SK-N-SH (cell line): Measurements from ENCODE around the gene ASIC3. TPM values are rescaled to one million over a fixed set of nuclear protein-coding genes. Genes with fewer than 3 reads are reported as not detected.

ENCODE experiments used
- CTCF ChIA-PET: fragments of 300-600, 350-600 bp; formaldehyde crosslinking; extraction: SDS; loops from one replicate; lab custom pipeline; 2021; lab: Yijun Ruan, JAX
- POLR2A ChIA-PET: fragments of 350-600 bp; sonication (Branson Sonifier 250); formaldehyde crosslinking; extraction: SDS; loops from one replicate; lab custom pipeline; 2020; ENCODE audit warnings: antibody characterized with exemption, inconsistent platforms; lab: Yijun Ruan, JAX
- DNase-seq: peaks from one replicate; pipeline ENCODE4 v3.0.0; 2012
- H2AFZ ChIP-seq: fragments of 200-600 bp; sonication (generic); 2 replicates; pipeline ENCODE4 v1.8.1; 2016; ENCODE audit warnings: antibody characterized with exemption, mild to moderate bottlenecking, low read depth
- H3F3A ChIP-seq: fragments of 200-600 bp; sonication (generic); replicated peaks from 2 replicates; pipeline ENCODE3; 2016; ENCODE audit warnings: antibody characterized with exemption, mild to moderate bottlenecking; ENCODE audit not compliant: insufficient read depth
- H3K27ac ChIP-seq, 2 experiments: fragments of 200-500 bp in 1 of 2; fragments of 200-600 bp in 1 of 2; sonication (Bioruptor generic) in 1 of 2; sonication (generic), shearing (Covaris generic) in 1 of 2; 2 replicates each; pipeline versions ENCODE4 v1.5.1 to v1.6.1; 2014 to 2016; ENCODE audit warnings: low read depth in 2 of 2, inconsistent platforms in 1 of 2, low read length in 1 of 2, mild to moderate bottlenecking in 1 of 2, mixed read lengths in 1 of 2
- H3K27me3 ChIP-seq: fragments of 200-600 bp; sonication (generic), shearing (Covaris generic); 2 replicates; pipeline ENCODE4 v1.6.1; 2016; ENCODE audit warnings: mixed run types; ENCODE audit not compliant: insufficient read depth
- H3K36me3 ChIP-seq, 2 experiments: fragments of 200-500 bp in 1 of 2; fragments of 200-600 bp in 1 of 2; sonication (Bioruptor generic) in 1 of 2; sonication (generic) in 1 of 2; replicated peaks in 1 of 2; 2 replicates each; pipeline versions ENCODE3 to v1.5.1; 2014 to 2016; ENCODE audit warnings: low read length in 1 of 2, mild to moderate bottlenecking in 1 of 2; ENCODE audit not compliant: insufficient read depth in 2 of 2, control insufficient read depth in 1 of 2
- H3K4me1 ChIP-seq, 2 experiments: fragments of 200-500 bp in 1 of 2; fragments of 200-600 bp in 1 of 2; sonication (Bioruptor generic) in 1 of 2; sonication (generic), shearing (Covaris generic) in 1 of 2; 2 replicates each; pipeline versions ENCODE4 v1.5.1 to v1.6.1; 2014 to 2016; ENCODE audit warnings: low read depth in 1 of 2, low read length in 1 of 2, mixed run types in 1 of 2; ENCODE audit not compliant: insufficient read depth in 2 of 2, control insufficient read depth in 1 of 2
- H3K4me2 ChIP-seq: fragments of 200-600 bp; sonication (generic), shearing (Covaris generic); 2 replicates; pipeline ENCODE4 v1.6.1; 2017; ENCODE audit warnings: mixed run types
- H3K4me3 ChIP-seq, 2 experiments: fragments of 200-500 bp in 1 of 2; fragments of 200-600 bp in 1 of 2; sonication (Bioruptor generic) in 1 of 2; sonication (generic), shearing (Covaris generic) in 1 of 2; 2 replicates each; pipeline versions ENCODE4 v1.5.1 to v1.8.1; 2014 to 2016; ENCODE audit warnings: low read depth in 2 of 2, inconsistent platforms in 1 of 2, low read length in 1 of 2, mild to moderate bottlenecking in 1 of 2, mixed read lengths in 1 of 2, moderate library complexity in 1 of 2
- H3K79me2 ChIP-seq: fragments of 200-600 bp; sonication (generic); 2 replicates; pipeline ENCODE4 v1.8.1; 2017; ENCODE audit warnings: mild to moderate bottlenecking; ENCODE audit not compliant: insufficient read depth
- H3K9ac ChIP-seq: fragments of 200-600 bp; sonication (generic); 2 replicates; pipeline ENCODE4 v1.6.1; 2017; ENCODE audit warnings: mixed run types
- H3K9me2 ChIP-seq: fragments of 200-600 bp; sonication (generic); 2 replicates; pipeline ENCODE4 v1.6.1; 2017; ENCODE audit warnings: mixed run types
- H3K9me3 ChIP-seq: fragments of 200-600 bp; sonication (generic); 2 replicates; pipeline ENCODE4 v1.6.1; 2017; ENCODE audit warnings: mixed run types, mild to moderate bottlenecking, moderate library complexity
- H4K20me1 ChIP-seq: fragments of 200-600 bp; sonication (generic); 2 replicates; pipeline ENCODE4 v1.6.1; 2017; ENCODE audit warnings: mild to moderate bottlenecking, mixed run types; ENCODE audit not compliant: insufficient read depth
- FOSL2 ChIP-seq: IDR thresholded peaks from 2 replicates; pipeline ENCODE4 v1.4.0; 2012; ENCODE audit warnings: low read depth, mild to moderate bottlenecking, moderate library complexity, borderline replicate concordance
- GABPA ChIP-seq: IDR thresholded peaks from 2 replicates; pipeline ENCODE4 v1.4.0; 2012; ENCODE audit warnings: low read depth, mild to moderate bottlenecking
- GATA2 ChIP-seq: sonication (generic); formaldehyde crosslinking; IDR thresholded peaks from 2 replicates; pipeline ENCODE4 v1.5.0; 2020; ENCODE audit warnings: mild to moderate bottlenecking, missing genetic modification reagents
- MEF2A ChIP-seq: IDR thresholded peaks from 2 replicates; pipeline ENCODE4 v1.4.0; 2012; ENCODE audit warnings: low read depth, borderline replicate concordance
- NRF1 ChIP-seq: IDR thresholded peaks from 2 replicates; pipeline ENCODE4 v1.6.1; 2012; ENCODE audit warnings: low read depth, mild to moderate bottlenecking, low read length
- POLR2AphosphoS5 ChIP-seq: IDR thresholded peaks from 2 replicates; pipeline ENCODE4 v1.6.1; 2012; ENCODE audit warnings: low read depth, low read length
- RAD21 ChIP-seq: IDR thresholded peaks from 2 replicates; pipeline ENCODE4 v1.6.1; 2012; ENCODE audit warnings: mild to moderate bottlenecking, low read length
- RFX5 ChIP-seq: IDR thresholded peaks from 2 replicates; pipeline ENCODE4 v1.6.1; 2012; ENCODE audit warnings: mild to moderate bottlenecking, improper control_type of control experiment, low read length
- RXRA ChIP-seq: IDR thresholded peaks from 2 replicates; pipeline ENCODE4 v1.4.0; 2012; ENCODE audit warnings: low read depth, mild to moderate bottlenecking, borderline replicate concordance
- SMC3 ChIP-seq: IDR thresholded peaks from 2 replicates; pipeline ENCODE4 v1.6.1; 2012; ENCODE audit warnings: low read depth, low read length, improper control_type of control experiment
- TAF1 ChIP-seq: IDR thresholded peaks from 2 replicates; pipeline ENCODE4 v1.6.1; 2012; ENCODE audit warnings: low read depth, mild to moderate bottlenecking, low read length, moderate library complexity, borderline replicate concordance
- TCF12 ChIP-seq: IDR thresholded peaks from 2 replicates; pipeline ENCODE4 v1.4.0; 2012
- TEAD4 ChIP-seq: IDR thresholded peaks from 2 replicates; pipeline ENCODE4 v1.4.0; 2012; ENCODE audit warnings: mild to moderate bottlenecking, borderline replicate concordance; ENCODE audit not compliant: insufficient read depth
- WGBS: methylation state at CpG from one replicate; pipeline ENCODE4 v1.1.6; 2017; ENCODE audit warnings: low lambda C conversion rate; 5-methylcytosine and 5-hydroxymethylcytosine counted together
- polyA plus RNA-seq, 3 experiments: library from polyadenylated mRNA; depleted of rRNA; stranded (reverse); fragments of >200 nt; gene quantifications; 2 replicates each; pipeline ENCODE4 v1.2.3, GENCODE V29; 2012
- TF ChIP-seq, protein P1 (sequence below): IDR thresholded peaks from 2 replicates; pipeline ENCODE4 v1.4.0; 2012; ENCODE audit warnings: low read depth, borderline replicate concordance
- TF ChIP-seq, protein P2 (sequence below): fragments of 150-350 bp; IDR thresholded peaks from 2 replicates; pipeline ENCODE4 v1.6.1; 2016; ENCODE audit warnings: mild to moderate bottlenecking, low read depth, low read length
- TF ChIP-seq, protein P3 (sequence below): fragments of 150-350 bp; IDR thresholded peaks from 2 replicates; pipeline ENCODE4 v1.6.1; 2017; ENCODE audit warnings: antibody characterized with exemption, low read length, low read depth, borderline replicate concordance

ASIC3 gene
- polyA plus RNA-seq, 1 of the 3 experiments (the other 2 are of a cell fraction), result 4.5 TPM

GRCh38 chr7:151087245-151088018, 39.1 kb downstream of the ASIC3 start (continued):
- TF ChIP-seq, protein P1, sequence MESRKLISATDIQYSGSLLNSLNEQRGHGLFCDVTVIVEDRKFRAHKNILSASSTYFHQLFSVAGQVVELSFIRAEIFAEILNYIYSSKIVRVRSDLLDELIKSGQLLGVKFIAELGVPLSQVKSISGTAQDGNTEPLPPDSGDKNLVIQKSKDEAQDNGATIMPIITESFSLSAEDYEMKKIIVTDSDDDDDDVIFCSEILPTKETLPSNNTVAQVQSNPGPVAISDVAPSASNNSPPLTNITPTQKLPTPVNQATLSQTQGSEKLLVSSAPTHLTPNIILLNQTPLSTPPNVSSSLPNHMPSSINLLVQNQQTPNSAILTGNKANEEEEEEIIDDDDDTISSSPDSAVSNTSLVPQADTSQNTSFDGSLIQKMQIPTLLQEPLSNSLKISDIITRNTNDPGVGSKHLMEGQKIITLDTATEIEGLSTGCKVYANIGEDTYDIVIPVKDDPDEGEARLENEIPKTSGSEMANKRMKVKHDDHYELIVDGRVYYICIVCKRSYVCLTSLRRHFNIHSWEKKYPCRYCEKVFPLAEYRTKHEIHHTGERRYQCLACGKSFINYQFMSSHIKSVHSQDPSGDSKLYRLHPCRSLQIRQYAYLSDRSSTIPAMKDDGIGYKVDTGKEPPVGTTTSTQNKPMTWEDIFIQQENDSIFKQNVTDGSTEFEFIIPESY, result no peak
- no peak for TF ChIP-seq RFX5
- no peak for TF ChIP-seq FOSL2
- no peak for TF ChIP-seq GABPA
- no peak for TF ChIP-seq RXRA
- TF ChIP-seq, protein P2, sequence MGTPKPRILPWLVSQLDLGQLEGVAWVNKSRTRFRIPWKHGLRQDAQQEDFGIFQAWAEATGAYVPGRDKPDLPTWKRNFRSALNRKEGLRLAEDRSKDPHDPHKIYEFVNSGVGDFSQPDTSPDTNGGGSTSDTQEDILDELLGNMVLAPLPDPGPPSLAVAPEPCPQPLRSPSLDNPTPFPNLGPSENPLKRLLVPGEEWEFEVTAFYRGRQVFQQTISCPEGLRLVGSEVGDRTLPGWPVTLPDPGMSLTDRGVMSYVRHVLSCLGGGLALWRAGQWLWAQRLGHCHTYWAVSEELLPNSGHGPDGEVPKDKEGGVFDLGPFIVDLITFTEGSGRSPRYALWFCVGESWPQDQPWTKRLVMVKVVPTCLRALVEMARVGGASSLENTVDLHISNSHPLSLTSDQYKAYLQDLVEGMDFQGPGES, result no peak
- TF ChIP-seq POLR2AphosphoS5, result no peak
- TF ChIP-seq NRF1, result no peak
- TF ChIP-seq, protein P3, sequence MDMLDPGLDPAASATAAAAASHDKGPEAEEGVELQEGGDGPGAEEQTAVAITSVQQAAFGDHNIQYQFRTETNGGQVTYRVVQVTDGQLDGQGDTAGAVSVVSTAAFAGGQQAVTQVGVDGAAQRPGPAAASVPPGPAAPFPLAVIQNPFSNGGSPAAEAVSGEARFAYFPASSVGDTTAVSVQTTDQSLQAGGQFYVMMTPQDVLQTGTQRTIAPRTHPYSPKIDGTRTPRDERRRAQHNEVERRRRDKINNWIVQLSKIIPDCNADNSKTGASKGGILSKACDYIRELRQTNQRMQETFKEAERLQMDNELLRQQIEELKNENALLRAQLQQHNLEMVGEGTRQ, result no peak

DNA sequence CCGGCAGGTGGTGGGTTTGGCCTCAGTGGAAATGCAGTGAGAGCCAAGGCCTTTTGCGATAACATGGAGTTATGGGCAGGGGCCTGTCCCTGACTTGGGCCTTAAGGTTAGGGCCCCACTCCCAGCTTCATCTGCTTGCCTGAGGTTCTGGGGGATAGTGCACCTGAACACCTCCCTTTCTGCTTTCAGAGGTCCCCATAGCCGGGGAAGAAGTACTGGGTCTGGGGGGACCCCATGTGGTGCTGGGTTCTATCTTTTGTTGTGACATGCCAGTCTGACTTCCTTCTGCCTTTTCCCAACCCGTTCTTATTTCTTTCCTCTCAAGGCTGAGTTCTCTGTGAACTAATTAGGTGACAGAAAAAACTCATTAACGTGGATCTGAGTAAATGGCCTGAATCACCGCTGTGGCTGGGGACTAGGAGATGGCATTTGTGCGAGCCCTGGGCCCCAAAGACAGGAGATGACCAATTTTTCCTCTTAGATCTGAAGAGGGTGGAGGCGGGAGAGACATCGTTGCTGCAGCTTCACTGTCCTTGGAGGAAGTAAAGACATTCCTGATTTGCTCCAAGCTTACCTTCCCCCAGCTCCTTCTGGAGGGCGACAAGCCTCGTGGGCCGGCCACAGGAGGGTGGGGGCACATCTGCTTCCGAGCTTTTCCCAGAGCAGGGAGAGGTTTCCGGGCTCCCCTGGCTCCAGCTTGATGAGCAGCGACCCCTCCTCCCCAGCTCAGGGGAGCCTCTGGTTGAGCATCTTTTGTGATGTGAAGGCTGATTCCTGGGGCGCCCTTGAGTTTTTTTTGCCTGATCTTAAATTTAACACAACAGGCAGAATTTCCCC, 39.9 kb downstream of the ASIC3 start:
- Histone ChIP-seq H2AFZ (no peak overlapping the region), H3K79me2 (peaks cover 65% of the 10 kb centered on the region), H3K9ac (peak overlapping the region; percentile 88), H3K4me2 (peak overlapping the region; percentile 99), H3K9me2 (no peaks in the 10 kb centered on the region), H4K20me1 (peaks cover 58% of the 10 kb centered on the region)
- POLR2A ChIA-PET, result interaction anchor here (0.6 to 1.3 kb wide), 3 partner anchors 74 to 139 kb away, joined by 3 to 4 read pairs (median 3); partner anchors contain the start of gene ABCF2
- CTCF ChIA-PET, result interaction anchor here (0.6 to 21.3 kb wide), 26 partner anchors 8 to 641 kb away, joined by 3 to 474 read pairs (median 4); partner anchors contain the start of gene ABCB8
- DNase-seq, result no peak
- TF ChIP-seq SMC3, result 0 out of 2 replicates have a peak, but pooled peaks have one; percentile 12
- no peak for TF ChIP-seq POLR2AphosphoS5
- no peak for TF ChIP-seq RFX5
- TF ChIP-seq, protein P3, result no peak
- TF ChIP-seq GATA2 (CRISPR knock-in tag), result no peak
- TF ChIP-seq TEAD4, result no peak
- TF ChIP-seq MEF2A, result no peak
- no peak for TF ChIP-seq TAF1
- peak; percentile 21; the same call in 1 of the 2 replicates for TF ChIP-seq RAD21
- no peak for TF ChIP-seq TCF12
- TF ChIP-seq, all 33 proteins: peak for 2
- Histone ChIP-seq H3K27me3 (no peaks in the 10 kb centered on the region), H3F3A (peaks cover 20% of the 10 kb centered on the region), H3K4me3 (peak overlapping the region; percentile 90 to 100), H3K4me1 (peaks cover 21 to 39% of the 10 kb centered on the region in 2 experiments), H3K36me3 (peaks cover 0 to 11% of the 10 kb centered on the region in 2 experiments), H3K27ac (peak overlapping the region; percentile 58 to 87), H3K9me3 (no peaks in the 10 kb centered on the region)
- 40% methylated on average over 12 of the region's 16 CpGs for WGBS
